Lung (tissue), 12 donors: Measurements from ENCODE around the gene RNF220. TPM values are rescaled to one million over a fixed set of nuclear protein-coding genes. Genes with fewer than 3 reads are reported as not detected.

Source experiments
- ATAC-seq: fragments of 200-7000 bp; cut with Tn5 transposase; one replicate; pipeline ENCODE4 v1.9.1; 2020; ENCODE audit warnings: moderate number of reproducible peaks; ENCODE audit not compliant: insufficient read depth, low FRiP score
- DNase-seq, 3 donors: peaks; one replicate each; pipeline ENCODE4 v3.0.0-alpha.2; 2013 to 2017
- H3K27ac ChIP-seq, 2 donors: one replicate each; pipeline ENCODE4 v1.5.1; 2013; ENCODE audit warnings: mild to moderate bottlenecking in 2 of 2, moderate library complexity in 2 of 2, control low read depth in 1 of 2, inconsistent platforms in 1 of 2, low read depth in 1 of 2, low read length in 1 of 2
- H3K27me3 ChIP-seq, 3 donors: one replicate each; pipeline ENCODE4 v1.5.1; 2013; ENCODE audit warnings: low read length in 2 of 3; ENCODE audit not compliant: control insufficient read depth in 3 of 3, insufficient read depth in 3 of 3
- H3K36me3 ChIP-seq, 4 donors: one replicate each; pipeline ENCODE4 v1.5.1; 2013; ENCODE audit warnings: low read length in 4 of 4, mild to moderate bottlenecking in 1 of 4, moderate library complexity in 1 of 4; ENCODE audit not compliant: control insufficient read depth in 4 of 4, insufficient read depth in 4 of 4
- H3K4me1 ChIP-seq, 5 donors: one replicate each; pipeline ENCODE4 v1.5.1; 2013; ENCODE audit warnings: low read length in 5 of 5, mild to moderate bottlenecking in 2 of 5, moderate library complexity in 1 of 5; ENCODE audit not compliant: control insufficient read depth in 5 of 5, insufficient read depth in 5 of 5
- H3K4me3 ChIP-seq: one replicate; pipeline ENCODE4 v1.5.1; 2013; ENCODE audit warnings: mild to moderate bottlenecking, control low read depth, moderate library complexity
- H3K9ac ChIP-seq, 2 donors: one replicate each; pipeline ENCODE4 v1.5.1; 2013; ENCODE audit warnings: low read length in 2 of 2, control low read depth in 1 of 2; ENCODE audit not compliant: insufficient read depth in 1 of 2
- H3K9me3 ChIP-seq, 4 donors: one replicate each; pipeline ENCODE4 v1.5.1; 2013; ENCODE audit warnings: low read length in 3 of 4, mild to moderate bottlenecking in 1 of 4, moderate library complexity in 1 of 4; ENCODE audit not compliant: control insufficient read depth in 4 of 4, insufficient read depth in 3 of 4
- WGBS, 2 donors: extraction: QIAGEN DNeasy Blood & Tissue Kit; methylation state at CpG; one replicate each; pipeline ENCODE4 v1.1.7; 2013; 5-methylcytosine and 5-hydroxymethylcytosine counted together
- polyA plus RNA-seq, 2 donors: library from polyadenylated mRNA; stranded (reverse); fragments of 200-250 nt; gene quantifications; one replicate each; pipeline ENCODE4 v1.2.1, GENCODE V29; 2013
- total RNA-seq, 2 donors: library from RNA; depleted of rRNA in 1 of 2; stranded (reverse); fragments of >200 nt in 1 of 2; gene quantifications; one replicate each; pipeline ENCODE4 v1.2.1, GENCODE V29; 2014 to 2021
- TF ChIP-seq, protein P1 (sequence below): IDR thresholded peaks from 2 replicates; pipeline ENCODE4 v1.5.1; 2012; ENCODE audit warnings: mild to moderate bottlenecking; ENCODE audit errors: control extremely low read depth, extremely low read depth
- donor health status: control.
- donor health status: control.
- donor health status: Bipolar disorder and iron deficiency.
- donor health status: healthy.
- donor health status: DM: yes; HTN: yes; CAD: no.

The RNF220 gene
- total and polyA plus RNA-seq, 4 donors, result 44.9 to 75.8 (median 69.5) TPM

DNA sequence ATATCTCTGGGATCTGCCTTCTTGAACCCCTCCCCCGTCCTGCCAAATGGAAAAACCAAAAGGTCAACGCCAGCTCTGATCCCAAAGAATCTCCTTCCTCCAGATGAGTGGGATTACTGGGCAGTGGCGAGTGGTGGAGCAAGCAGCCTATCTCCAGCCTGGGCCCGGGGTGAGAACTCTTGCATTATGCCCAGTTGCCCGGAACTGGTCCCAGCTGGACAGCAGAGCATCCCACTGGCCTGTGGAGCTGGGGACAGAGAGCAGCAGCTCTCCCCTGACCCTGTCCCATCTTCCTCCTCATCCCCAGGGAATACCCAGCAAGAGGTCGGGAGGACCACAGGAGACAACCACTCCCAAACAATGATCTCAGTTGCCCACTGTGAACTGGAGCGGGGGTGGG is 138.7 kb downstream of the RNF220 start:
- H3K27ac ChIP-seq, result no peak overlapping the region
- peaks cover 0 to 7% (median 0%) of the 10 kb centered on the region in 5 donors for H3K4me1 ChIP-seq
- WGBS, 2 donors, result 70 to 79% methylated on average over 7 of the region's 7 CpGs
- peaks cover 0 to 3% (median 0%) of the 10 kb centered on the region in 3 donors for H3K27me3 ChIP-seq
- H3K4me3 ChIP-seq, result no peak overlapping the region
- no peak overlapping the region for H3K9ac ChIP-seq
- no peak for DNase-seq
- ATAC-seq, result no peak
- H3K36me3 ChIP-seq, result no peaks in the 10 kb centered on the region
- no peaks in the 10 kb centered on the region for H3K9me3 ChIP-seq
- TF ChIP-seq, protein P1, sequence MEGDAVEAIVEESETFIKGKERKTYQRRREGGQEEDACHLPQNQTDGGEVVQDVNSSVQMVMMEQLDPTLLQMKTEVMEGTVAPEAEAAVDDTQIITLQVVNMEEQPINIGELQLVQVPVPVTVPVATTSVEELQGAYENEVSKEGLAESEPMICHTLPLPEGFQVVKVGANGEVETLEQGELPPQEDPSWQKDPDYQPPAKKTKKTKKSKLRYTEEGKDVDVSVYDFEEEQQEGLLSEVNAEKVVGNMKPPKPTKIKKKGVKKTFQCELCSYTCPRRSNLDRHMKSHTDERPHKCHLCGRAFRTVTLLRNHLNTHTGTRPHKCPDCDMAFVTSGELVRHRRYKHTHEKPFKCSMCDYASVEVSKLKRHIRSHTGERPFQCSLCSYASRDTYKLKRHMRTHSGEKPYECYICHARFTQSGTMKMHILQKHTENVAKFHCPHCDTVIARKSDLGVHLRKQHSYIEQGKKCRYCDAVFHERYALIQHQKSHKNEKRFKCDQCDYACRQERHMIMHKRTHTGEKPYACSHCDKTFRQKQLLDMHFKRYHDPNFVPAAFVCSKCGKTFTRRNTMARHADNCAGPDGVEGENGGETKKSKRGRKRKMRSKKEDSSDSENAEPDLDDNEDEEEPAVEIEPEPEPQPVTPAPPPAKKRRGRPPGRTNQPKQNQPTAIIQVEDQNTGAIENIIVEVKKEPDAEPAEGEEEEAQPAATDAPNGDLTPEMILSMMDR, result no peak

- TF ChIP-seq, protein P1, result no peak
- WGBS, 2 donors, result 79% methylated on average over 9 of the region's 9 CpGs
- no peak for DNase-seq
- H3K27me3 ChIP-seq, result peaks cover 0 to 3% (median 0%) of the 10 kb centered on the region in 3 donors
- H3K4me3 ChIP-seq, result no peak overlapping the region
- no peak overlapping the region for H3K9ac ChIP-seq
- H3K27ac ChIP-seq, result no peak overlapping the region
- no peak for ATAC-seq
- H3K36me3 ChIP-seq, result no peaks in the 10 kb centered on the region
- H3K4me1 ChIP-seq, result peaks cover 0 to 7% (median 0%) of the 10 kb centered on the region in 5 donors
- H3K9me3 ChIP-seq, result no peaks in the 10 kb centered on the region
These were observed 139.9 kb downstream of the RNF220 start for GRCh38 chr1:44544960-44545359.

GRCh38 chr1:44545961-44546360 is 140.9 kb downstream of the RNF220 start:
- ATAC-seq, result no peak
- H3K27ac ChIP-seq, result no peak overlapping the region
- H3K4me1 ChIP-seq, result peaks cover 0 to 7% (median 0%) of the 10 kb centered on the region in 5 donors
- TF ChIP-seq, protein P1, result no peak
- WGBS, 2 donors, result 82 to 89% methylated on average over 6 of the region's 6 CpGs
- H3K9me3 ChIP-seq, result no peaks in the 10 kb centered on the region
- DNase-seq, result no peak
- no peak overlapping the region for H3K4me3 ChIP-seq
- H3K36me3 ChIP-seq, result no peaks in the 10 kb centered on the region
- peaks cover 0 to 3% (median 0%) of the 10 kb centered on the region in 3 donors for H3K27me3 ChIP-seq
- H3K9ac ChIP-seq, result no peak overlapping the region

GRCh38 chr1:44546403-44547053 is 141.5 kb downstream of the RNF220 start:
- ATAC-seq, result no peak
- Histone ChIP-seq H3K9ac (no peak overlapping the region), H3K4me3 (no peak overlapping the region), H3K4me1 (peaks cover 0 to 7% (median 0%) of the 10 kb centered on the region in 5 donors), H3K9me3 (no peaks in the 10 kb centered on the region), H3K27ac (no peak overlapping the region), H3K36me3 (no peaks in the 10 kb centered on the region), H3K27me3 (peaks cover 0 to 3% (median 0%) of the 10 kb centered on the region in 3 donors)
- TF ChIP-seq, protein P1, result no peak
- WGBS, 2 donors, result 86 to 90% methylated on average over 10 of the region's 10 CpGs
- DNase-seq, result no peak
